ENCODE results near the gene CDH3. TPM values are rescaled to one million over a fixed set of nuclear protein-coding genes. Genes with fewer than 3 reads are reported as not detected.

The CDH3 gene
- polyA plus RNA-seq, 1 donor (not counting 4 experiments of a cell fraction or from before 2014, with no cell fraction given): 366 TPM

GRCh38 chr16:68643227-68643626, 1.9 kb upstream of the CDH3 start:
- dilution Hi-C loops (cut with MboI; ENCODE audit: extremely low pct_ligation_motif_present, low sequenced_read_pairs): no loop called here
- no peak for FAIRE-seq
- Histone ChIP-seq H3K4me2 (ENCODE audit: control insufficient read depth, extremely low read depth, insufficient read depth, low read depth, low read length) (no peak overlapping the region), H3K79me2 (ENCODE audit: control insufficient read depth, insufficient read depth, low read length) (peaks cover 34% of the 10 kb centered on the region), H3K36me3 (ENCODE audit: control insufficient read depth in 2 of 2, extremely low read depth in 1 of 2, insufficient read depth in 2 of 2, low read length in 2 of 2) (peaks cover 3 to 10% of the 10 kb centered on the region in 2 experiments), H3K27me3 (ENCODE audit: control insufficient read depth, extremely low read depth, insufficient read depth, low read length) (no peaks in the 10 kb centered on the region), H3K27ac (ENCODE audit: control insufficient read depth, insufficient read depth, low read length) (no peak overlapping the region), H3K4me1 (ENCODE audit: control insufficient read depth, extremely low read depth, insufficient read depth, low read length) (peaks cover 27% of the 10 kb centered on the region), H4K20me1 (ENCODE audit: control insufficient read depth, extremely low read depth, insufficient read depth, low read length) (peaks cover 12% of the 10 kb centered on the region), H3K4me3 (ENCODE audit: control insufficient read depth in 2 of 3, extremely low read depth in 1 of 3, insufficient read depth in 2 of 3, low read depth in 1 of 3, low read length in 3 of 3) (no peak overlapping the region), H2AFZ (ENCODE audit: control insufficient read depth, low read length) (no peak overlapping the region), H3K9ac (ENCODE audit: control insufficient read depth, extremely low read depth, insufficient read depth, low read length) (no peak overlapping the region), H3K9me3 (ENCODE audit: control insufficient read depth, low read depth, low read length) (no peaks in the 10 kb centered on the region), H3K9me1 (ENCODE audit: control insufficient read depth, extremely low read depth, insufficient read depth, low read length) (no peaks in the 10 kb centered on the region)
- no peak for DNase-seq (ENCODE audit: low read depth, low spot score)
- TF ChIP-seq CTCF (optimal IDR thresholded peaks at IDR 0.05 in 1 of 3, IDR thresholded peaks at IDR 0.05 in 1 of 3, conservative IDR thresholded peaks at IDR 0.05 in 1 of 3; ENCODE audit: extremely low read depth in 1 of 3, insufficient read depth in 2 of 3, low read length in 3 of 3) (no peak), EZH2 (IDR thresholded peaks at IDR 0.05; ENCODE audit: low read length) (no peak)

- no peak for FAIRE-seq
- Histone ChIP-seq H3K4me2 (ENCODE audit: control insufficient read depth, extremely low read depth, insufficient read depth, low read depth, low read length) (peak overlapping the region; percentile 92), H2AFZ (ENCODE audit: control insufficient read depth, low read length) (no peak overlapping the region)
These were observed 1.3 kb upstream of the CDH3 start for GRCh38 chr16:68643847-68644246.

More at GRCh38 chr16:68643847-68644246, 1.3 kb upstream of the CDH3 start:
- TF ChIP-seq CTCF (optimal IDR thresholded peaks at IDR 0.05 in 1 of 3, IDR thresholded peaks at IDR 0.05 in 1 of 3, conservative IDR thresholded peaks at IDR 0.05 in 1 of 3; ENCODE audit: extremely low read depth in 1 of 3, insufficient read depth in 2 of 3, low read length in 3 of 3): no peak
- TF ChIP-seq EZH2 (IDR thresholded peaks at IDR 0.05; ENCODE audit: low read length): no peak
- Histone ChIP-seq H3K27me3 (ENCODE audit: control insufficient read depth, extremely low read depth, insufficient read depth, low read length) (no peaks in the 10 kb centered on the region), H4K20me1 (ENCODE audit: control insufficient read depth, extremely low read depth, insufficient read depth, low read length) (peaks cover 12% of the 10 kb centered on the region), H3K9ac (ENCODE audit: control insufficient read depth, extremely low read depth, insufficient read depth, low read length) (peak overlapping the region; percentile 90), H3K79me2 (ENCODE audit: control insufficient read depth, insufficient read depth, low read length) (peaks cover 40% of the 10 kb centered on the region), H3K4me1 (ENCODE audit: control insufficient read depth, extremely low read depth, insufficient read depth, low read length) (peaks cover 27% of the 10 kb centered on the region), H3K9me1 (ENCODE audit: control insufficient read depth, extremely low read depth, insufficient read depth, low read length) (no peaks in the 10 kb centered on the region), H3K4me3 (ENCODE audit: control insufficient read depth in 2 of 3, extremely low read depth in 1 of 3, insufficient read depth in 2 of 3, low read depth in 1 of 3, low read length in 3 of 3) (peak overlapping the region; percentile 71 to 87 (median 74)), H3K9me3 (ENCODE audit: control insufficient read depth, low read depth, low read length) (no peaks in the 10 kb centered on the region), H3K27ac (ENCODE audit: control insufficient read depth, insufficient read depth, low read length) (peak overlapping the region; percentile 94), H3K36me3 (ENCODE audit: control insufficient read depth in 2 of 2, extremely low read depth in 1 of 2, insufficient read depth in 2 of 2, low read length in 2 of 2) (peaks cover 8 to 17% of the 10 kb centered on the region in 2 experiments)
- dilution Hi-C loops (cut with MboI; ENCODE audit: extremely low pct_ligation_motif_present, low sequenced_read_pairs): no loop called here
- no peak for DNase-seq (ENCODE audit: low read depth, low spot score)

Measured in keratinocyte (primary cell).